Liver (tissue), 9 donors: ENCODE results near the gene SAMD4B. TPM values are rescaled to one million over a fixed set of nuclear protein-coding genes. Genes with fewer than 3 reads are reported as not detected.
"Not testable (repeated sequence)": the region's sequence is repeated elsewhere in the genome, so short reads cannot be mapped to it uniquely, and the experiment has no call there.

Source experiments
- DNase-seq: peaks from one replicate; pipeline ENCODE4 v3.0.0-alpha.2; 2017; ENCODE audit warnings: low spot score
- H3K27ac ChIP-seq, 2 donors: one replicate each; pipeline ENCODE4 v1.7.0; 2013; ENCODE audit warnings: inconsistent platforms in 2 of 2, low read length in 2 of 2, control low read depth in 1 of 2, low read depth in 1 of 2, mild to moderate bottlenecking in 1 of 2
- H3K27me3 ChIP-seq, 4 donors: one replicate each; pipeline versions ENCODE4 v1.6.1 to v1.7.0; 2013; ENCODE audit warnings: low read length in 3 of 4, inconsistent platforms in 1 of 4, mild to moderate bottlenecking in 1 of 4, moderate library complexity in 1 of 4; ENCODE audit not compliant: control insufficient read depth in 4 of 4, insufficient read depth in 4 of 4
- H3K36me3 ChIP-seq, 4 donors: one replicate each; pipeline versions ENCODE4 v1.6.1 to v1.7.0; 2013; ENCODE audit warnings: low read length in 3 of 4, mild to moderate bottlenecking in 3 of 4, low read depth in 1 of 4, moderate library complexity in 1 of 4; ENCODE audit not compliant: control insufficient read depth in 4 of 4, insufficient read depth in 3 of 4
- H3K4me1 ChIP-seq, 4 donors: one replicate each; pipeline versions ENCODE4 v1.6.1 to v1.7.0; 2013; ENCODE audit warnings: low read length in 3 of 4, mild to moderate bottlenecking in 3 of 4, moderate library complexity in 1 of 4; ENCODE audit not compliant: control insufficient read depth in 4 of 4, insufficient read depth in 4 of 4
- H3K4me3 ChIP-seq, 3 donors: one replicate each; pipeline versions ENCODE4 v1.6.1 to v1.7.0; 2013; ENCODE audit warnings: low read length in 3 of 3, control low read depth in 1 of 3, low read depth in 1 of 3, mild to moderate bottlenecking in 1 of 3
- H3K9ac ChIP-seq, 2 donors: one replicate each; pipeline ENCODE4 v1.7.0; 2013; ENCODE audit warnings: low read length in 2 of 2, mild to moderate bottlenecking in 2 of 2, moderate library complexity in 2 of 2, control low read depth in 1 of 2, low read depth in 1 of 2
- H3K9me3 ChIP-seq, 4 donors: one replicate each; pipeline versions ENCODE4 v1.6.1 to v1.7.0; 2013; ENCODE audit warnings: low read length in 3 of 4; ENCODE audit not compliant: control insufficient read depth in 4 of 4
- ATF3 ChIP-seq: IDR thresholded peaks from 2 replicates; pipeline ENCODE4 v1.6.1; 2016; ENCODE audit warnings: antibody characterized with exemption
- CTCF ChIP-seq: fragments of 150-350 bp; IDR thresholded peaks from 2 replicates; pipeline ENCODE4 v1.5.1; 2017; ENCODE audit warnings: improper control_type of control experiment, low read depth, low read length; ENCODE audit not compliant: missing input control
- EGR1 ChIP-seq, 2 donors: IDR thresholded peaks; 2 replicates each; pipeline ENCODE4 v1.6.1; 2016 to 2018; ENCODE audit warnings: antibody characterized with exemption in 2 of 2, low read depth in 2 of 2
- FOXA1 ChIP-seq: IDR thresholded peaks from 2 replicates; pipeline ENCODE4 v1.6.1; 2016; ENCODE audit warnings: antibody characterized with exemption
- FOXA2 ChIP-seq: IDR thresholded peaks from 2 replicates; pipeline ENCODE4 v1.6.1; 2016; ENCODE audit warnings: antibody characterized with exemption
- GABPA ChIP-seq, 2 donors: IDR thresholded peaks in 1 of 2; conservative IDR thresholded peaks in 1 of 2; 2 replicates each; pipeline ENCODE4 v1.6.1; 2016; ENCODE audit warnings: antibody characterized with exemption in 2 of 2, mild to moderate bottlenecking in 1 of 2, moderate library complexity in 1 of 2
- HNF4A ChIP-seq, 2 donors: conservative IDR thresholded peaks; 2 replicates each; pipeline ENCODE4 v1.6.1; 2016; ENCODE audit warnings: antibody characterized with exemption in 2 of 2, mild to moderate bottlenecking in 2 of 2
- HNF4G ChIP-seq: IDR thresholded peaks from 2 replicates; pipeline ENCODE4 v1.6.1; 2016; ENCODE audit warnings: antibody characterized with exemption
- JUND ChIP-seq, 2 donors: IDR thresholded peaks; 2 replicates each; pipeline ENCODE4 v1.6.1; 2016; ENCODE audit warnings: antibody characterized with exemption in 2 of 2
- MAX ChIP-seq: IDR thresholded peaks from 2 replicates; pipeline ENCODE4 v1.6.1; 2016; ENCODE audit warnings: antibody characterized with exemption
- NR2F2 ChIP-seq: IDR thresholded peaks from 2 replicates; pipeline ENCODE4 v1.6.1; 2016; ENCODE audit warnings: antibody characterized with exemption
- RAD21 ChIP-seq, 2 donors: IDR thresholded peaks; 2 replicates each; pipeline ENCODE4 v1.6.1; 2016; ENCODE audit warnings: antibody characterized with exemption in 2 of 2, mild to moderate bottlenecking in 2 of 2
- RXRA ChIP-seq, 2 donors: IDR thresholded peaks; 2 replicates each; pipeline ENCODE4 v1.6.1; 2017 to 2018; ENCODE audit warnings: antibody characterized with exemption in 2 of 2, mild to moderate bottlenecking in 1 of 2
- SP1 ChIP-seq: IDR thresholded peaks from 2 replicates; pipeline ENCODE4 v1.6.1; 2018; ENCODE audit warnings: antibody characterized with exemption, mild to moderate bottlenecking
- TAF1 ChIP-seq: conservative IDR thresholded peaks from 2 replicates; pipeline ENCODE4 v1.6.1; 2016; ENCODE audit warnings: antibody characterized with exemption, mild to moderate bottlenecking
- YY1 ChIP-seq: IDR thresholded peaks from 2 replicates; pipeline ENCODE4 v1.6.1; 2016; ENCODE audit warnings: antibody characterized with exemption, mild to moderate bottlenecking
- ZBTB33 ChIP-seq: IDR thresholded peaks from 2 replicates; pipeline ENCODE4 v1.6.1; 2016; ENCODE audit warnings: antibody characterized with exemption
- WGBS: extraction: QIAGEN DNeasy Blood & Tissue Kit; methylation state at CpG from one replicate; pipeline ENCODE4 v1.1.7; 2013; 5-methylcytosine and 5-hydroxymethylcytosine counted together
- polyA plus RNA-seq, 2 donors: library from polyadenylated mRNA; stranded (reverse) in 1 of 2; unstranded in 1 of 2; fragments of 200-250 nt in 1 of 2; fragments of >200 nt in 1 of 2; fragmentation: Nextera tagmentation in 1 of 2; extraction: Ambion mirVana in 1 of 2; gene quantifications; one replicate each; pipeline versions ENCODE4 v1.2.1 to v1.2.3, GENCODE V29; 2013 to 2015
- total RNA-seq, 2 donors: library from RNA; depleted of rRNA; stranded (reverse); fragments of >200 nt; gene quantifications; one replicate each; pipeline ENCODE4 v1.2.3, GENCODE V29; 2014
- donor health status: healthy.
- donor health status: healthy.
- donor health status: healthy.
- donor health status: healthy.
- donor health status: healthy.

SAMD4B gene
- total and polyA plus RNA-seq, 4 donors, result 17.3 to 39.4 (median 30.5) TPM

GRCh38 chr19:39308531-39309304 is 33.5 kb upstream of the SAMD4B start:
- H3K4me1 ChIP-seq, result peaks cover 0 to 6% (median 0%) of the 10 kb centered on the region in 4 donors
- H3K27me3 ChIP-seq, result peaks cover 0 to 6% (median under 1%) of the 10 kb centered on the region in 4 donors
- peak; percentile 73 for DNase-seq
- no peak overlapping the region for H3K4me3 ChIP-seq
- WGBS, result 49% methylated on average over 18 of the region's 18 CpGs
- H3K36me3 ChIP-seq, result peaks cover 0 to 1% (median 0%) of the 10 kb centered on the region in 4 donors
- H3K9ac ChIP-seq, result no peak overlapping the region
- no peaks in the 10 kb centered on the region for H3K9me3 ChIP-seq
- no peak for TF ChIP-seq JUND (IDR thresholded peaks at IDR 0.05)
- TF ChIP-seq ATF3, result no peak
- TF ChIP-seq YY1, result no peak
- no peak for TF ChIP-seq TAF1
- no peak for TF ChIP-seq RXRA (IDR thresholded peaks at IDR 0.05)
- TF ChIP-seq GABPA (IDR thresholded peaks at IDR 0.05 in 1 of 2, conservative IDR thresholded peaks at IDR 0.05 in 1 of 2), result no peak
- TF ChIP-seq SP1, result no peak
- TF ChIP-seq MAX, result no peak
- TF ChIP-seq ZBTB33, result no peak
- TF ChIP-seq CTCF, result no peak
- no peak for TF ChIP-seq HNF4G
- no peak for TF ChIP-seq FOXA1
- no peak for TF ChIP-seq EGR1 (IDR thresholded peaks at IDR 0.05; ENCODE audit: low read depth in 2 of 2)
- no peak for TF ChIP-seq RAD21 (IDR thresholded peaks at IDR 0.05)
- no peak for TF ChIP-seq FOXA2
- TF ChIP-seq HNF4A (conservative IDR thresholded peaks at IDR 0.05), result no peak
- TF ChIP-seq NR2F2, result no peak
- H3K27ac ChIP-seq, result no peak overlapping the region

- not testable (repeated sequence) for H3K4me3 ChIP-seq, H3K36me3 ChIP-seq, H3K27ac ChIP-seq, DNase-seq, H3K4me1 ChIP-seq, H3K9me3 ChIP-seq, H3K27me3 ChIP-seq, H3K9ac ChIP-seq
- WGBS, result 97% methylated on average over 7 of the region's 7 CpGs
Measured at GRCh38 chr19:39309305-39309670, 32.9 kb upstream of the SAMD4B start.
